Endothelial cell of umbilical vein (primary cell): ENCODE measurements around the gene TNFAIP8L3. TPM values are rescaled to one million over a fixed set of nuclear protein-coding genes. Genes with fewer than 3 reads are reported as not detected.

ENCODE experiments used
- BruUV-seq: library from RNA; stranded (reverse); fragments of 400-500 nt; replicated peaks from 2 replicates; lab custom pipeline; 2021; lab: Mats Ljungman, UMichigan
- CTCF ChIA-PET: fragments of 300-600, 350-600 bp; sonication (Branson Sonifier 250); formaldehyde crosslinking; loops from one replicate; lab custom pipeline; 2021; ENCODE audit warnings: antibody characterized with exemption, inconsistent platforms; lab: Charles Lee
- POLR2A ChIA-PET: fragments of 300-600, 350-600 bp; sonication (Branson Sonifier 250); formaldehyde crosslinking; loops from one replicate; lab custom pipeline; 2021; ENCODE audit warnings: antibody characterized with exemption, inconsistent platforms; lab: Charles Lee
- DNase-seq: peaks from one replicate; pipeline ENCODE4 v3.0.0-alpha.2; 2011; ENCODE audit warnings: low read depth, low spot score
- FAIRE-seq: peaks from 2 replicates; lab custom pipeline; 2011; peaks lifted over from hg19 to GRCh38; lab: Jason Lieb, UNC
- H2AFZ ChIP-seq: 2 replicates; pipeline ENCODE4 v1.6.0; 2012; ENCODE audit warnings: low read depth, low read length, control low read depth, inconsistent platforms
- H3K27ac ChIP-seq: 2 replicates; pipeline ENCODE4 v1.5.1; 2011; ENCODE audit warnings: low read depth, mild to moderate bottlenecking, control low read depth, low read length, moderate library complexity; ENCODE audit not compliant: insufficient read depth
- H3K27me3 ChIP-seq, 2 experiments: 2 replicates each; pipeline versions ENCODE4 v1.6.0 to v1.6.1; 2011; ENCODE audit warnings: low read length in 2 of 2, mixed read lengths in 1 of 2; ENCODE audit not compliant: control insufficient read depth in 2 of 2, insufficient read depth in 2 of 2
- H3K36me3 ChIP-seq, 2 experiments: 2 replicates in 1 of 2; 3 replicates in 1 of 2; pipeline ENCODE4 v1.5.1; 2011; ENCODE audit warnings: low read length in 2 of 2, mild to moderate bottlenecking in 1 of 2, moderate library complexity in 1 of 2; ENCODE audit not compliant: control insufficient read depth in 2 of 2, insufficient read depth in 2 of 2; ENCODE audit errors: extremely low read depth in 1 of 2
- H3K4me1 ChIP-seq: 3 replicates; pipeline ENCODE4 v1.5.1; 2011; ENCODE audit warnings: mild to moderate bottlenecking, low read length; ENCODE audit not compliant: control insufficient read depth, insufficient read depth; ENCODE audit errors: extremely low read depth
- H3K4me2 ChIP-seq: 2 replicates; pipeline ENCODE4 v1.6.1; 2011; ENCODE audit warnings: low read length, control low read depth, mixed read lengths; ENCODE audit not compliant: insufficient read depth
- H3K4me3 ChIP-seq, 3 experiments: fragments of 200-600 bp in 1 of 3; sonication (generic), shearing (Covaris generic) in 1 of 3; replicated peaks in 1 of 3; 2 replicates each; pipeline ENCODE4 v1.5.1; 2011 to 2016; ENCODE audit warnings: control low read depth in 3 of 3, low read length in 3 of 3, mild to moderate bottlenecking in 2 of 3, inconsistent platforms in 1 of 3, low read depth in 1 of 3, moderate library complexity in 1 of 3; ENCODE audit not compliant: insufficient read depth in 1 of 3
- H3K79me2 ChIP-seq: 2 replicates; pipeline ENCODE4 v1.6.0; 2012; ENCODE audit warnings: low read length, inconsistent platforms; ENCODE audit not compliant: control insufficient read depth, insufficient read depth
- H3K9ac ChIP-seq: replicated peaks from 2 replicates; pipeline ENCODE3; 2011; ENCODE audit warnings: low read length, control low read depth; ENCODE audit not compliant: insufficient read depth; ENCODE audit errors: extremely low read depth
- H3K9me1 ChIP-seq: replicated peaks from 3 replicates; pipeline ENCODE4 v1.6.0; 2011; ENCODE audit warnings: mild to moderate bottlenecking, low read length; ENCODE audit not compliant: control insufficient read depth, insufficient read depth; ENCODE audit errors: extremely low read depth
- H3K9me3 ChIP-seq: replicated peaks from 2 replicates; pipeline ENCODE4 v1.5.1; 2012; ENCODE audit warnings: low read length, inconsistent platforms; ENCODE audit not compliant: control insufficient read depth, insufficient read depth
- H4K20me1 ChIP-seq: replicated peaks from 2 replicates; pipeline ENCODE3; 2011; ENCODE audit warnings: mild to moderate bottlenecking, low read length; ENCODE audit not compliant: control insufficient read depth, insufficient read depth; ENCODE audit errors: extremely low read depth
- EZH2 ChIP-seq: IDR thresholded peaks from 2 replicates; pipeline ENCODE4 v1.6.1; 2012; ENCODE audit warnings: borderline replicate concordance, low read depth, mild to moderate bottlenecking, moderate library complexity, low read length, inconsistent platforms; ENCODE audit not compliant: severe bottlenecking
- FOS ChIP-seq: IDR thresholded peaks from 2 replicates; pipeline ENCODE4 v1.6.1; 2011; ENCODE audit warnings: mild to moderate bottlenecking, low read length, moderate library complexity, borderline replicate concordance; ENCODE audit not compliant: insufficient read depth
- GATA2 ChIP-seq: IDR thresholded peaks from 2 replicates; pipeline ENCODE4 v1.7.0; 2011; ENCODE audit warnings: low read depth, mild to moderate bottlenecking, moderate library complexity, mixed read lengths, low read length; ENCODE audit not compliant: insufficient read length, insufficient read depth
- JUN ChIP-seq: IDR thresholded peaks from 2 replicates; pipeline ENCODE4 v1.6.1; 2011; ENCODE audit warnings: borderline replicate concordance, low read depth; ENCODE audit not compliant: insufficient read length, insufficient read depth
- MAX ChIP-seq: IDR thresholded peaks from 2 replicates; pipeline ENCODE4 v1.6.1; 2011; ENCODE audit not compliant: insufficient read depth, insufficient read length
- MYC ChIP-seq: IDR thresholded peaks from one replicate; pipeline ENCODE4 v1.6.1; 2011; ENCODE audit warnings: mild to moderate bottlenecking, low read depth, low read length
- POLR2A ChIP-seq: IDR thresholded peaks from 2 replicates; pipeline ENCODE4 v1.6.1; 2012; ENCODE audit warnings: low read depth, mild to moderate bottlenecking, control low read depth, low read length
- POLR2AphosphoS5 ChIP-seq: IDR thresholded peaks from 2 replicates; pipeline ENCODE4 v1.6.1; 2012; ENCODE audit warnings: low read depth, mild to moderate bottlenecking, control low read depth, low read length, moderate library complexity; ENCODE audit not compliant: insufficient read depth
- dilution Hi-C: fragments of 300-500 bp; cut with MboI; formaldehyde crosslinking; loops from one replicate; pipeline ENCODE4 v1.15.0; 2019; ENCODE audit warnings: low sequenced_read_pairs; ENCODE audit not compliant: extremely low pct_ligation_motif_present
- intact Hi-C: fragments of 100-400 bp; cut with micrococcal nuclease; formaldehyde crosslinking; loops from one replicate; pipeline ENCODE4 v1.10.0; 2022
- polyA plus RNA-seq, 4 experiments: library from polyadenylated mRNA; depleted of rRNA in 3 of 4; stranded (reverse) in 3 of 4; unstranded in 1 of 4; fragments of >200 nt; gene quantifications; 2 replicates each; pipeline versions ENCODE4 v1.2.1 to v1.2.3, GENCODE V29; 2011 to 2012; ENCODE audit warnings: missing spikeins in 1 of 4
- total RNA-seq: library from RNA; stranded (reverse); gene quantifications from 2 replicates; pipeline ENCODE4 v1.2.3, GENCODE V29; 2021
- TF ChIP-seq, protein P1 (sequence below), 2 donors: IDR thresholded peaks; 1 replicate in 1 of 2; 2 replicates in 1 of 2; pipeline ENCODE4 v1.5.1; 2011; ENCODE audit warnings: low read length in 2 of 2, mild to moderate bottlenecking in 2 of 2, moderate library complexity in 2 of 2, control low read depth in 1 of 2, inconsistent platforms in 1 of 2, low read depth in 1 of 2; ENCODE audit not compliant: insufficient read depth in 1 of 2; ENCODE audit errors: extremely low read depth in 1 of 2

TNFAIP8L3 gene
- total and polyA plus RNA-seq, 2 donors (not counting 3 experiments of a cell fraction or from before 2014, with no cell fraction given), result 8.8 to 38.3 TPM

DNA sequence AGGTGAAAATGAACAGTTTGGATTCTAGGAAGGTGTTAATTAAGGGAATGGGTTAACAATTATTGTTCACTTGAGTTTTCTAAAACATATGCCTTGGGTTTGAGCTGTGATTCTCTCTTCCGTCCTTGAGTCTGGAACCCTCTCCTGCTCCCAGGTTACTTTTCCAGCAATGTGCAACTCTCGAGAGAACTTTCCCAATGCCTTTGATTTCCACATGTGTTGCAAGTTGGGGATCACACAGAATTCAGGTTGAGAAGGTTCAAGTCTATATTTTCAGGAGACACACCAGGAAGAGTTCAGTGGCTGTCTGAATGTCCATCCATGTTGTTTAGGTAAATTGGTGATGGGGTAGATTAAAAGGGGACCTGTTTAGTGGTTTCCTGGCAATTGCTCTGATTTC, 48.7 kb downstream of the TNFAIP8L3 start:
- no peaks in the 10 kb centered on the region for H3K36me3 ChIP-seq
- dilution Hi-C loops (no loop called here), intact Hi-C loops (no loop called here)
- H3K9ac ChIP-seq, result no peak overlapping the region
- no peaks in the 10 kb centered on the region for H4K20me1 ChIP-seq
- no peak overlapping the region for H3K27ac ChIP-seq
- H3K9me3 ChIP-seq, result no peaks in the 10 kb centered on the region
- CTCF ChIA-PET, result no interaction called here
- TF ChIP-seq POLR2A (no peak), MYC (no peak), EZH2 (no peak), GATA2 (no peak)
- H2AFZ ChIP-seq, result no peak overlapping the region
- no peak for DNase-seq
- FAIRE-seq, result no peak
- H3K4me1 ChIP-seq, result peaks cover 6% of the 10 kb centered on the region
- H3K27me3 ChIP-seq, result no peaks in the 10 kb centered on the region
- H3K4me2 ChIP-seq, result no peak overlapping the region
- no peaks in the 10 kb centered on the region for H3K79me2 ChIP-seq
- POLR2A ChIA-PET, result no interaction called here
- H3K4me3 ChIP-seq, result no peak overlapping the region
- no TSS peak for BruUV-seq
- no peaks in the 10 kb centered on the region for H3K9me1 ChIP-seq

GRCh38 chr15:51044037-51044727, 50.5 kb downstream of the TNFAIP8L3 start:
- no peak for FAIRE-seq
- POLR2A ChIA-PET, result no interaction called here
- dilution Hi-C loops, result no loop called here
- H4K20me1 ChIP-seq, result no peaks in the 10 kb centered on the region
- H3K79me2 ChIP-seq, result no peaks in the 10 kb centered on the region
- H2AFZ ChIP-seq, result no peak overlapping the region
- DNase-seq, result no peak
- TF ChIP-seq EZH2 (no peak), POLR2AphosphoS5 (no peak), JUN (no peak), MYC (no peak), GATA2 (no peak), MAX (no peak), POLR2A (no peak), FOS (no peak)
- TF ChIP-seq, protein P1, sequence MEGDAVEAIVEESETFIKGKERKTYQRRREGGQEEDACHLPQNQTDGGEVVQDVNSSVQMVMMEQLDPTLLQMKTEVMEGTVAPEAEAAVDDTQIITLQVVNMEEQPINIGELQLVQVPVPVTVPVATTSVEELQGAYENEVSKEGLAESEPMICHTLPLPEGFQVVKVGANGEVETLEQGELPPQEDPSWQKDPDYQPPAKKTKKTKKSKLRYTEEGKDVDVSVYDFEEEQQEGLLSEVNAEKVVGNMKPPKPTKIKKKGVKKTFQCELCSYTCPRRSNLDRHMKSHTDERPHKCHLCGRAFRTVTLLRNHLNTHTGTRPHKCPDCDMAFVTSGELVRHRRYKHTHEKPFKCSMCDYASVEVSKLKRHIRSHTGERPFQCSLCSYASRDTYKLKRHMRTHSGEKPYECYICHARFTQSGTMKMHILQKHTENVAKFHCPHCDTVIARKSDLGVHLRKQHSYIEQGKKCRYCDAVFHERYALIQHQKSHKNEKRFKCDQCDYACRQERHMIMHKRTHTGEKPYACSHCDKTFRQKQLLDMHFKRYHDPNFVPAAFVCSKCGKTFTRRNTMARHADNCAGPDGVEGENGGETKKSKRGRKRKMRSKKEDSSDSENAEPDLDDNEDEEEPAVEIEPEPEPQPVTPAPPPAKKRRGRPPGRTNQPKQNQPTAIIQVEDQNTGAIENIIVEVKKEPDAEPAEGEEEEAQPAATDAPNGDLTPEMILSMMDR (IDR thresholded peaks at IDR 0.05; ENCODE audit: extremely low read depth in 1 of 2, insufficient read depth in 1 of 2, low read depth in 1 of 2, low read length in 2 of 2), result no peak
- H3K4me3 ChIP-seq, result no peak overlapping the region
- H3K9me3 ChIP-seq, result no peaks in the 10 kb centered on the region
- CTCF ChIA-PET, result no interaction called here
- H3K4me1 ChIP-seq, result peaks cover 6% of the 10 kb centered on the region
- intact Hi-C loops, result no loop called here
- no peak overlapping the region for H3K27ac ChIP-seq
- H3K9me1 ChIP-seq, result no peaks in the 10 kb centered on the region
- H3K36me3 ChIP-seq, result no peaks in the 10 kb centered on the region
- no peaks in the 10 kb centered on the region for H3K27me3 ChIP-seq
- no TSS peak for BruUV-seq
- no peak overlapping the region for H3K9ac ChIP-seq
- H3K4me2 ChIP-seq, result no peak overlapping the region
